Astrocyte of the cerebellum (primary cell): Measurements from ENCODE around the gene PPP1R12B.
"Not testable (repeated sequence)": the region's sequence is repeated elsewhere in the genome, so short reads cannot be mapped to it uniquely, and the experiment has no call there.

Source experiments
- DNase-seq: peaks from one replicate; pipeline ENCODE4 v3.0.0-alpha.2; 2011; ENCODE audit warnings: low read depth
- H3K4me3 ChIP-seq: 2 replicates; pipeline ENCODE4 v1.5.1; 2011; ENCODE audit warnings: mild to moderate bottlenecking, low read depth, low read length, moderate library complexity
- in situ Hi-C: cut with HindIII; loops from 2 replicates; pipeline ENCODE4 v1.10.0; 2017; ENCODE audit warnings: low sequenced_read_pairs
- TF ChIP-seq, protein P1 (sequence below): IDR thresholded peaks from 2 replicates; pipeline ENCODE4 v1.5.1; 2012; ENCODE audit warnings: low read length, low read depth, moderate library complexity, mild to moderate bottlenecking; ENCODE audit errors: missing control alignments

PPP1R12B gene

DNA sequence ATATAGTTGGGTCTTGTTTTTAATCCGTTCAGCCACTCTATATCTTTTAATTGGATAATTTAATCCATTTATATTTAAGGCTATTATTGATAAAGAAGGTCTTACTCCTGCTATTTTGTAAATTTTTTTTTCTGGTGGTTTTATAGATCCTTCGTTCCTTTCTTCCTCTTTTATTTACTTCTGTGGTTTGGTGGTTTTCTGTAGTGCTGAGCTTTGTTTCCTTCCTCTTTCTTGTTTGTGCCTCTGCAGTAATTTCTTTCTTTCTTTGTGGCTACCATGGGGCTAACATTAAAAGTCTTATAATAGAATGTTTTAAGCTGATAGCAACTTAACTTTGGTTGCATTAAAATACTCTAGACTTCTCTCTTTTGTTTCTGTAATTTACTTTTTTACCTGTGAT is 135.5 kb downstream of the PPP1R12B start:
- H3K4me3 ChIP-seq, in situ Hi-C loops, DNase-seq: not testable (repeated sequence)

DNA sequence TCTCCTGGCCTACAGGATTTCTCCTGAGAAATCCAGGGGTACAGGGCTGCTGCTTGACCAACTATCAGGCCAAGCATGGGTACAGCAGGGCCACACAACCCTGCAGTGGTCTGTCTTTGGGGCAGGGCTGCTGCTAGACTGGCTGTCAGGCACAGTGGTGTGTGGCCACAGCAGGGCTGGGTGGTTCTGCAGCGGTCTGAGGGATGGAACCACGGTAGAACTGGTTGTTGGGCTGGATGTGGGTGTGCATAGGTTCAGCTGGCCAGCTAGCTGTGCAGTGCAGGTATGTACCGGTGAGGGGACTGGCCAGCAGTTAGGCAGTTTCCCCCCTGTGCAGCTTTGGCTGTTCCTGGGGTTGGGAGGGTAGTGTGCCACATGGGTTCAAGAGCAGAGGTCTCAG is 136.3 kb downstream of the PPP1R12B start:
- H3K4me3 ChIP-seq, DNase-seq, in situ Hi-C loops: not testable (repeated sequence)

DNA sequence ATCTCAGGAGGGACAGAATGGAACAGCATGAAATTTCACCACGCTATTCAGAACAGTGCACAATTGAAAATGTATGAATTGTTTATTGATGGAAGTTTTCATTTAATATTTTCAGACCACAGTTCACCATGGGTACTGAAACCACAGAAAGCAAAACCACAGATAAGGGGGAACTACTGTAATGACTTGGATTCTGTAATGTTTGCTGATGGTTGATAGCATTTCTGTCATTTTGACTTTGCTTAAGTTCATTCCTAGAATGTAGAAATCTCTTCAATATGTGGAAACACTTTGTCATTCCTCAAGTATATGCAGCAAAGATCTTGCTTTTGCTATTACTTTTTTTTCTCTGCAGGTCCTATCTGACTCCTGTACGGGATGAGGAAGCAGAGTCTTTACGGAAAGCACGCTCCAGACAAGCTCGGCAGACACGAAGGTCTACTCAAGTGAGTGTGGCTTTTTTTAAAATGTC is 139.7 kb downstream of the PPP1R12B start:
- H3K4me3 ChIP-seq, in situ Hi-C loops: not testable (repeated sequence)
- peak; percentile 38 for DNase-seq

DNA sequence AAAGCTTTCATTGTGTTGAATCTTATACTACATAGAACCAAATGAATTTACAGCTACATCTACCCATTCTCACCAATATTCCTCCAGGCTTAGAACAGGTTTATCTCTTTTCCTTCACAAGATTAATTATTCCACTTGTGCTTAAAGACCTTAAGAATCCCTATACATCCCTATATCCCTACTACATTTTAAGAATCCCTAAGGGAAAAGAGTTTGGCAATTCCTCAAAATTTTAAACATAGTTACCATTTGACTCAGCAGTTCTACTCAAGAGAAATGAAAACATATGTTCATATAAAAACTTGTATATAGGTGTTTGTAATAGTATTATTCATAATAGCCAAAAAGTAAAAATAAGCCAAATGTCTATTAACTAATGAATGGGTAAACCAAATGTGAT is 140.6 kb downstream of the PPP1R12B start:
- H3K4me3 ChIP-seq, DNase-seq, in situ Hi-C loops: not testable (repeated sequence)

DNA sequence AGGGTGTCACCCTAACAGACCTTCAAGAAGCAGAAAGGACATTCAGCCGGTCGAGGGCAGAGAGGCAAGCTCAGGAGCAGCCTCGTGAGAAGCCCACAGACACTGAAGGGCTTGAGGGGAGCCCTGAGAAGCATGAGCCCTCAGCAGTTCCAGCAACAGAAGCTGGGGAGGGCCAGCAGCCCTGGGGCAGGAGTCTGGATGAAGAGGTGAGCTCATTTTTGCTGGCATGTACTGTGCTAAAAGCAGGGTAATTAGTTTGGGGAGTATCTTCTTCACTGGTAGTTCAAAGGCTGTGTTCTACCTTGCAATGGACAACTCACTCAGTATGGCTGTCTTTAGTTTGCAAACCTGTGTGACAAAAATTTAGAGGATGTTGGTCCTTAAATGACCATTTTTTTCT is 144.6 kb downstream of the PPP1R12B start:
- DNase-seq, H3K4me3 ChIP-seq, in situ Hi-C loops: not testable (repeated sequence)

DNA sequence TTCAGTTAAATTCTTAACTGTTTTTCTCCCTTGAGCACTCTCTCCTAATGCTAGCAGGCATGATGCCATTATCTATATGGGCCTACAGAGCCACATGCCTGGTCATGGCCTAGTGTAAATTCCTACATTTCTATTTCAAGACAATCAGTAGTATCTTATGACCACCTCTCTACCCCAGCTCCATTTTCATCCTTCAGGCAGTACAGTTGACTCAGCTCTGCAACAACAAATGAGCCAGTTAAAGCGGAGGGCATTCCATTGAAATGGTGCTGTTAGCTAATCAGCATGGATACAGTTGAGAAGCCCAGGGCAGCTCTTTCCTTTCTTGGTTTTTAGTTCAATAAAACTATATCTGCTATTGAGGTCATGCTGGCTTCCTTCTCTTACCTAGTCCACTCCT is 150.0 kb downstream of the PPP1R12B start:
- no peak overlapping the region for H3K4me3 ChIP-seq
- no peak for DNase-seq
- TF ChIP-seq, protein P1, sequence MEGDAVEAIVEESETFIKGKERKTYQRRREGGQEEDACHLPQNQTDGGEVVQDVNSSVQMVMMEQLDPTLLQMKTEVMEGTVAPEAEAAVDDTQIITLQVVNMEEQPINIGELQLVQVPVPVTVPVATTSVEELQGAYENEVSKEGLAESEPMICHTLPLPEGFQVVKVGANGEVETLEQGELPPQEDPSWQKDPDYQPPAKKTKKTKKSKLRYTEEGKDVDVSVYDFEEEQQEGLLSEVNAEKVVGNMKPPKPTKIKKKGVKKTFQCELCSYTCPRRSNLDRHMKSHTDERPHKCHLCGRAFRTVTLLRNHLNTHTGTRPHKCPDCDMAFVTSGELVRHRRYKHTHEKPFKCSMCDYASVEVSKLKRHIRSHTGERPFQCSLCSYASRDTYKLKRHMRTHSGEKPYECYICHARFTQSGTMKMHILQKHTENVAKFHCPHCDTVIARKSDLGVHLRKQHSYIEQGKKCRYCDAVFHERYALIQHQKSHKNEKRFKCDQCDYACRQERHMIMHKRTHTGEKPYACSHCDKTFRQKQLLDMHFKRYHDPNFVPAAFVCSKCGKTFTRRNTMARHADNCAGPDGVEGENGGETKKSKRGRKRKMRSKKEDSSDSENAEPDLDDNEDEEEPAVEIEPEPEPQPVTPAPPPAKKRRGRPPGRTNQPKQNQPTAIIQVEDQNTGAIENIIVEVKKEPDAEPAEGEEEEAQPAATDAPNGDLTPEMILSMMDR: no peak
- in situ Hi-C loops: no loop called here

DNA sequence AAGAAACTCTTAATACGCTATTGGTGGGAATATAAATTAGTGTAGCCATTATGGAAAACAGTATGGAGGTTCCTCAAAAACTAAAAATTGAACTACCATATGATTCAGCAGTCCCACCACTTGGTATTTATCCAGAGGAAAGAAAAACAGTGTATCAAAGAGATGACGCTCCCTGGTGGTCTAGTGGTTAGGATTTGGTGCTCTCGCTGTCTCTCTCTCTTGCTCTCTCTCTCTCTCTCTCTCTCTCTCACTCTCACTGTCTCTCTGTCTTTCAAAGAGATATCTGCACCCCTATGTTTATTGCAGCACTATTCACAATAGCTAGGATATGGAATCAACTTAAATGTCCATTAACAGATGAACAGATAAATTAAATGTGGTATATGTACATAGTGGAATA is 151.5 kb downstream of the PPP1R12B start:
- in situ Hi-C loops, H3K4me3 ChIP-seq, DNase-seq: not testable (repeated sequence)

DNA sequence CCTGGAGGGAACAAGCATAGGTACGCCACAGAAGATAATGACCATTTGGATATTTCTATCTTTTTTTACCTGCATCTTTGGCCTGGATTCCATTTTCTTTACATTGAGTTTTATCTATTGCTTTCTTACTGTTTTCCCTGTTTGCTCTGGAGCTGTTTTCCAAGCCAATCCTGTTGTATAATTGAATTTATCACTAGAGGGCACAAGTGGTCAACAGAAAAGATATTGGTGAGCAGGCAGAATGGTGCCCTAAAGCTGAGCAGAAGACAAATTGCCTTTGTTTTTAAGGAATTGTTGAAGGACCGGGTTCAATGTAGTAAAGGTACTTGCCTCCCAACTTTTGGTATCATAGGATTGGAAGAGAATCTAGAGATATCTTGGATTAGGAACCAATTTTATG is 152.8 kb downstream of the PPP1R12B start:
- no peak overlapping the region for H3K4me3 ChIP-seq
- TF ChIP-seq, protein P1: peak; percentile 41
- in situ Hi-C loops: no loop called here
- peak; percentile 27 for DNase-seq

DNA sequence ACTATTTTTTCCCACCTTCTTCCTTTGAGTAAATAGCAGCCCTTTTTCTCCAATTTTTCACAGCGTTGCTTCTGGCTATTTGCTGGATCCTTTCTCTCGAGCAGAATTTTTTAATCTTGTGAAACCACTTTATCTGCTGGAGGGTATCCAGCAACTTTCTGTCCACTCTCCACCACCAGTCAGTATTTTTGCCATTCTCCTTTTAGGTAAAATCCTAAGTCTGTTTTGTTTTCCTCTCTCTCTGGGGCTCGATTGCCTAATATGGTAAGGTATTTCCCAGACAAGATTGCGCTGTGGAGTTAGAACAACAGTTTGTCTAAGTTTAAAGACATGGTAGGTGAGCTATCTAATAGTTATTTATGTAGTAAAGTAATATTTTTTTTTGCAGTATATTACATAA is 156.9 kb downstream of the PPP1R12B start:
- in situ Hi-C loops: no loop called here
- DNase-seq: peak; percentile 65
- TF ChIP-seq, protein P1: no peak
- no peak overlapping the region for H3K4me3 ChIP-seq

DNA sequence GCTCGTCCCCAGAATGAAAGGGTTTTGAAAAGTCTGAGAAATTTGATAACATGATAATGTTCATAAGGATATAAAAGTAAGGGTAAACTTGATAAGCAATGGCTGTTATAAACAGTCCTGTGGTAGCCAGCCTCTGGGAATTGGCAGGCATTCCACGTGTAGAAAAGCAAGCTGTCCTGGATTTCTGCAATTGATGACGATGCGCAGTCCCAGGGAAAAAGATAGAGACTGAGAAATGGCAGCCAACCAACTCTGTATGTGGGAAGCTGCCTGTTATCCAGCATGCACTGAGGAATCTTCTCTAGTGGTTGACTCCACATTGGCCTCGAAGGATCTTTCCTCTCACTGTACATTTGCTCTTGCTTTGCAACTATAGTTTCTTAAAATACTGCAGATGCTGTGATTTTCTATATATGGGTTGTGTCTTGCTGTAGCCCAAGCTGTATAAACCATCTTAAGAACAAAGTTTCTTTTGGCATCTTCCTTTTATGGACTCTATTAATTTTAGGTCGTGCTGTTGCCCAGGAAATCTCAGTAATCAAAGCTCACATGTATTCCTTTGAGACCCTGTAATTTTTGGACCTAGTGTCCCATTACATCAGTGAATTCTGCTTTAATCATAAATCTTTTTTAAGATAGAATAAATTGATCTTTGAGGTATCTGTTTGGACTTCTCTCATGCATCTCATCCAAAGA is 157.5 kb downstream of the PPP1R12B start:
- H3K4me3 ChIP-seq, in situ Hi-C loops: not testable (repeated sequence)
- DNase-seq: peak; percentile 26

DNA sequence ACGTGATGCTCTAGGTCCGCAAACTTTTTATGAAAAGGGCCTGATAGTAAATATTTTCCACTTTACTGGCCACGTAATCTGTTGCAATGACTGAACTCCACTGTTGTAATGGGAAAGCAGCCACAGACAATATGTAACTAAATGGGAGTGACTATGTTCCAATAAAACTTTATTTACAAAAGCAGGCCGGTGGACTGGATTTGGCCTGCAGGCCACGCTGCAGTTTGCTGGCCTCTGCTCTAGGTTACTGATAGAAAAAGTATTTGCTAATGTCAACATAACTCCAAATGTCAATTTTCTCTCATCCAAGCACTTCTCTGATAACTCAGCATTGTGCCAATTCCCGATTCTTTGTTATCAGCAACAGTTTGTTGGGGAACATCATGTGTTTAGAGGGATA is 160.4 kb downstream of the PPP1R12B start:
- DNase-seq, H3K4me3 ChIP-seq, in situ Hi-C loops: not testable (repeated sequence)

DNA sequence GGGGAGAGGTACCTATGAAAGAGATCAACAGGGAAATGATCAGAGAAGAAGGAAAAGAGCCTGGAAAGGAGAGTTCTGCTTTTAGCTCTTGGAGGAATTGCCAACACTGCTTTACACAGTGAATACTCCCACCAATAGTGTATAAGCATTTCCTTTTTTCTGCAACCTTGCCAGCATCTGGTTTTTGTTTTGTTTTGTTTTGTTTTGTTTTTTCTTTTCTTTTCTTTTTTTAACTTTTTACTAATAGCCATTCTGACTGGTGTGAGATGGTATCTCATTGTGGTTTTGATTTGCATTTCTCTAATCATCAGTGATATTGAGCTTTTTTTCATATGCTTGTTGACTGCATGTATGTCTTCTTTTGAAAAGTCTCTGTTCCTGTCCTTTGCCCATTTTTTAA is 165.4 kb downstream of the PPP1R12B start:
- DNase-seq, H3K4me3 ChIP-seq, in situ Hi-C loops: not testable (repeated sequence)
